Astrocyte (in vitro differentiated cells and primary cell): ENCODE data around the gene FHL2.

Experiments
- CTCF ChIP-seq: IDR thresholded peaks from 2 replicates; pipeline ENCODE4 v1.5.1; 2011; ENCODE audit warnings: low read depth, mild to moderate bottlenecking, inconsistent platforms, low read length, moderate library complexity; ENCODE audit not compliant: insufficient read depth
- EZH2 ChIP-seq: IDR thresholded peaks from 2 replicates; pipeline ENCODE4 v1.6.1; 2012; ENCODE audit warnings: mild to moderate bottlenecking, low read length, inconsistent platforms; ENCODE audit not compliant: insufficient read depth

DNA sequence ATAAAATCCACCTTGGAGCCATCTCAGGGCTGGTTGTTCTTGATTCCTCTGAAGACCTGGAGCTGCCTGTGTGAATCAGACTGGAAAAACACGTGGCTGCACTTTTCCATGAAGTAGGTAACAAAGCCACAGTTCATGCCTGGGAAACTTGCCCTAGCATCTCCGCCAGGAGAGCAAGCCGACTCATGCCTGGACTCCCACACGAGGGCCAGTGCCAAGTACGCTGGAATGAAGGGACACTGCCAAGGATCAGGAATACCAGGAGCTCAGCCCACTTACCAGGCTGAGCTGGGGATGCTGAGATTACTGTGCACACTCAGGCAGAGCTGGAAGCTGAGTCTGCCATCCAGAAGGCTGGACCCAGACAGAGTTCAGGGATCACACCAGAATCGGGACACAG is 10.9 kb upstream of the FHL2 start:
- TF ChIP-seq CTCF (no peak), EZH2 (no peak)
